HG02870 (cell line): Measurements from ENCODE around the gene AFAP1.
"Not testable (repeated sequence)": the region's sequence is repeated elsewhere in the genome, so short reads cannot be mapped to it uniquely, and the experiment has no call there.

Source experiments
- ATAC-seq: cut with Tn5 transposase; IDR thresholded peaks from one replicate; pipeline ENCODE4 v1.9.1; 2021; ENCODE audit warnings: mild to moderate bottlenecking, moderate library complexity; ENCODE audit not compliant: unreplicated experiment

The AFAP1 gene

GRCh38 chr4:7922466-7922865, 17.2 kb downstream of the AFAP1 start:
- no peak for ATAC-seq

- no peak for ATAC-seq
These were observed 20.7 kb downstream of the AFAP1 start for GRCh38 chr4:7918981-7919380.

GRCh38 chr4:7918187-7918586, 21.5 kb downstream of the AFAP1 start:
- not testable (repeated sequence) for ATAC-seq

GRCh38 chr4:7917669-7918068, 22.0 kb downstream of the AFAP1 start:
- ATAC-seq = no peak

- no peak for ATAC-seq
These were observed 23.8 kb downstream of the AFAP1 start for GRCh38 chr4:7915875-7916242.

- ATAC-seq = no peak
These were observed 26.8 kb downstream of the AFAP1 start for GRCh38 chr4:7912826-7913225.

GRCh38 chr4:7910952-7911578, 28.6 kb downstream of the AFAP1 start:
- ATAC-seq = no peak

- no peak for ATAC-seq
These were observed 29.3 kb downstream of the AFAP1 start for GRCh38 chr4:7910263-7910896.

GRCh38 chr4:7909463-7910262, 30.0 kb downstream of the AFAP1 start:
- no peak for ATAC-seq

- ATAC-seq = no peak
These were observed 31.0 kb downstream of the AFAP1 start for GRCh38 chr4:7908668-7909067.

- ATAC-seq = no peak
These were observed 32.5 kb downstream of the AFAP1 start for GRCh38 chr4:7907142-7907541.

- no peak for ATAC-seq
These were observed 33.4 kb downstream of the AFAP1 start for GRCh38 chr4:7906171-7906701.

- ATAC-seq = no peak
These were observed 34.4 kb downstream of the AFAP1 start for GRCh38 chr4:7904952-7905915.

- ATAC-seq = no peak
These were observed 35.7 kb downstream of the AFAP1 start for GRCh38 chr4:7903791-7904516.

GRCh38 chr4:7902826-7903225, 36.8 kb downstream of the AFAP1 start:
- ATAC-seq = no peak

GRCh38 chr4:7902101-7902553, 37.5 kb downstream of the AFAP1 start:
- no peak for ATAC-seq

GRCh38 chr4:7901311-7901885, 38.3 kb downstream of the AFAP1 start:
- ATAC-seq = no peak

- ATAC-seq = no peak
These were observed 39.2 kb downstream of the AFAP1 start for GRCh38 chr4:7900334-7900909.

- no peak for ATAC-seq
These were observed 40.3 kb downstream of the AFAP1 start for GRCh38 chr4:7899184-7899869.
